Ecto neural progenitor cell (in vitro differentiated cells): ENCODE results near the gene TREML4.
"Not testable (repeated sequence)": the region's sequence is repeated elsewhere in the genome, so short reads cannot be mapped to it uniquely, and the experiment has no call there.

ENCODE experiments used
- DNase-seq: peaks from one replicate; pipeline ENCODE4 v3.0.0-alpha.2; 2018; ENCODE audit warnings: low spot score

TREML4 gene

GRCh38 chr6:41228096-41228495, at the start of gene TREML4:
TREML4 (plus strand) TSS chr6:41228349; CDS start chr6:41228428, 79 bp downstream.
- peak; percentile 35 for DNase-seq

GRCh38 chr6:41179163-41179562, 49.0 kb upstream of the TREML4 start:
- DNase-seq: no peak

DNA sequence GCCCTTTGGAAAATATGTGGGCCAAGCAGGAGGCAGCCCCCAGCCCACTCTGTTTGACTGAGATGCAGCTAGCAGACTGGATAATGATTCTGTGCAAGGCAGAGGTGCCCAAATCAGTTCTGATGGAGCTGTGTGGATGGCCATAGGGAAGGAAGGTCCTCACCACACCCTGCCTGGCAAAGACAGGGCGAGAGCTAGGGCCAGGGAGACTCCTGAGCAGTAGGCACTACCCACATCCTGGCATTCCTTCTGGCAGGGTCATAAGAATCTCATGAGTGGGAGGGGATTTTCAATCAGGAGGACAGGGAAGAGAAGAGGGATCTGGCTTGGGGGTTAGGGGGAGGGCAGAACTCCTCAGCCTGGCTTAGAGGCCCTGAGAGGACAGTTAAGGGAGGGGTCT, 46.6 kb upstream of the TREML4 start:
- peak; percentile 27 for DNase-seq

DNA sequence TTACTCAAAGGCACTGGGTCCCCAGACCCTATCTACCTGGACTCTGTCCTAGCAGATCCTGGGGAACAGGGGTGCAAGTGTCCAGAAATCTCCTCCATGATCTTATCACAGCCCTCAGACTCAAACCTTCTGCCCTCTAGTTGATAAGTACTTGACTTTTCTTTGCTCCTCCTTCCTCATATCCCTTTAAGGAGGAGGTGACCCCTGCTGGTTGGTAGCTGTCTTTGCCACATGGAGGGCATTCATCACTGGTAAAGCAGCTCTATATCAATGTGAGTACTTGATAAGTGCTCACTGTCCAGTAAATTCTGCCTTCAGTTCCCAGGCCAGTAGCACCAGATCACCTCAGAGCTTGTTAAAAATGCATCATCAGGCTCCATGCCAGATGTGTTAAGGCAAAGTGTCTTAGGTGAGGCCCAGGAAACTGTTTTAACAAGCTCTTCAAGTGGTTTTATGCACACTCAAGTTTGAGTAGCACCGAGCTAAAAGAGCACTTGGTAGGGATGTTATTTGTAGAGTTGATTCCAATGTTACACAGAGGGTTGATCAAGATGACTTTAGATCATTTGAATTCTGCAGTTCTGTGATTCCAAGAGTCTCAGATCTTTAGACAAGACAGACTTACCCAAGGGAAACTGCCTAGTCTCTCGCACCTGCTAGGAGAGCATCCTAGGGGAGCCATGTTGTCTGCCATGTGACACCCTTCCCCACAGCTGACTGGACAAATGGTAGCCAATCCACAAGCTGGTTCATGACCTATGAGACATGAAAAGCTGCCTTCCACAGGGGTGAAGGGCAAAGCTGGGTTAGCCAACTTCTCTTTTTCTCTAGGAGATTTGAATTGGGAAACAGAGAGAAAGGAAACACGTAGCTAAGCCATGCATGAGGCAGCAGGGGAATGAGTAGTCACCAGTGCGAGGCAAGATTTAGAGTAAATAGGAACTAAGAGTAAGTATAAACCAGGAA, 45.8 kb upstream of the TREML4 start:
- no peak for DNase-seq

DNA sequence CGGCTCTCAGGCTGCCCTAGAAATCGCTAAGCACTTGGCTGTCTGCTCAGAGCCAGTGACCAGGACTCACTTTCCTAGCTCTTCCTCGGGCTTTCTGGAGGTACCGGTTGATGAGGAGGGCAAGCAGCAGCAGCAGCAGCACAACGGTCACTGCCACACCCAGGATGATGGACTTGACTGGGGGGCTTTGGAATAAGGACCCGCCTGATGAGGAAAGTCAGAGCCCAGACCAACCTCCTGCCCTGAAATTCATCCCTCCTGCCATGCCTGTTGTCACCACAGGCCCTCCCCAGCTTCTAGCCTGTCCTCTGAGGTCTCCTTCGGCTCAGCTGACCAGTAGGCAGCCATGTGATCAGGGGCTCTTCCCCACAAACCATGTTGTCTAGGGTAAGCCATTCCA, 43.4 kb upstream of the TREML4 start:
- DNase-seq: no peak

DNA sequence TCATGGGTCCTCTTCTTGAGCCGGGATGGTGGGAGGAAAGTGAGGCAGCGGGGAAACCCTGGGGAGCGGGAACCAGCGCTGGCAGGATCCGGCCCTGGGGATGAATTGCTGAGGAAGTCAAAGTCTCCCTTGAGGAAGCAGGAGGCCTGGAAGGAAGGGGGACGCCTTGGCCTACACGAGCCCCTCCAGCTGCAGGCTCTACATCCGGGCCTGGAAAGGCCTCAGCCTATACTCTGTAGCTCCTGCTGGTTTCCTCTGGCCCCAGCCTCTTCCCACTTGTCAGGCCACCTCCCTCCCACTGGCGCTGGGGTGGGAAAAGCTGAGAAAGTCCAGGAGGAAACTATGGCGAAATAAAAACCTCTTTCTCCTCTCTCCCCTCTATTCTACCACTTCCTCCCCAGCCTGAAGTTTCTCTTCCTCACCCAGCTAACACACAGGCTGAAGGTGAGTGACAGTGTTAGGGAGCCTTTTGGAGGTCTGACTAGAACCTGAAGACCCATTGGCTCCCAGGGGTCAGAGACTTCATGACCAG, 42.1 kb upstream of the TREML4 start:
- no peak for DNase-seq

DNA sequence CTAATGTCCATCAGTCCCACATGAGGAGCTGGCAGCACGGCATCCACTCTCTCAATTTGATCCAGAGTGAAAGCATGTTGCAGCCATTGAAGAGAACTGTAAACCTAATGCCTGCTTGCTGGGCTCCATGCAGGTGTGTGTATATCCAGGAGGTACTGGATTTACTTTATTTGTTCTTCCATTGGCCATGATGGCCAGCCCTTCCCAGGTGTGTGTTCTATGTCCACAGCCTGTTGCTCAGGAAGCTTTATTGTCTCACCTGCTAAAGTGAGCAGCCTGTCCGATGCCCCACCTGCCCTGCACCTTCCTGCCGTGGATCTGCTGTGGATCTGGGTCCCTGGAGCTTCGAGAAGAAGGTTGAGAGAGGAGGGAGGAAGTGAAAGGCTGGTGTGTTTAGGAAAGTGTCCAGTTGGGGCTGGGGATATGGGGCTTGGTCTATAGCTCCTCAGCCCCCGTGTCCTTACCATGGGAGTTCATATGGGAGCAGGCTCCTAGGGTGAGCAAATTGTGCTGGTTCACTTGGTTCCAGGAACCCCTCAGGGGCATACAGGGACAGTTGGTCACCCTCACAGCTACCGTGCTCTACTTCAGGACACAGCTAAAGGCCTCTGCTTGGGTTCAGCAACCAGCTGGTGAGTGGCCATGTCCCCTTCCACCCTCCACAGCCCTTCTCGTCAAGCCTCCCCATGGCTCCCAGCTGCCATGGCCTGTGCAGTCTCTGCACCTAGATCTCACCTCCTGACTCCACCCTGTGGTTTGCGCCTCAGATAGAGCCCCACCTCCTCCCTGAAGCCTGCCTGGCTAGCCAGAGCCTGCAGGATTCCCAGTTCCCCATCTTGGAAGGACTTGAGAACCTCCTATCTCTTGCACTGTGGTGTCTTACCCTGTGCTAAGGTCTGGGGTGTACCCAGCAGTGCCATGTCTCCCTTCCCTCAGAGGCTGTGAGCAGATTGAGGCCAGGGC, 39.9 kb upstream of the TREML4 start:
- DNase-seq: no peak

DNA sequence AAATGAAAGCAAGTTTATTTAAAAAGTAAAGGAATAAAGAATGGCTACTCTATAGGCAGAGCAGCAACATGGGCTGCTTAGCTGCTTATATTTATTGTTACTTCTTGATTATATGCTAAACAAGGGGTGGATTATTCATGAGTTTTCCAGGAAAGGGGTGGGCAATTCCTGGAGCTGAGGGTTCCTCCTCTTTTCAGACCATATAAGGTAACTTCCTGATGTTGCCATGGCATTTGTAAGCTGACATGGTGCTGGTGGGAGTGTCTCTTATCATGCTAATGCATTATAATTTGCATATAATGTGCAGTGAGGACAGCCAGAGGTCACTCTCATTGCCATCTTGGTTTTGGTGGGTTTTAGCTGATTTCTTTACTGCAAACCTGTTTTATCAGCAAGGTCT, 39.1 kb upstream of the TREML4 start:
- not testable (repeated sequence) for DNase-seq

GRCh38 chr6:41189967-41190366, 38.2 kb upstream of the TREML4 start:
- DNase-seq: no peak

GRCh38 chr6:41190791-41191190, 37.4 kb upstream of the TREML4 start:
- no peak for DNase-seq

- DNase-seq: peak; percentile 70
These were observed 36.6 kb upstream of the TREML4 start for GRCh38 chr6:41191569-41191968.

DNA sequence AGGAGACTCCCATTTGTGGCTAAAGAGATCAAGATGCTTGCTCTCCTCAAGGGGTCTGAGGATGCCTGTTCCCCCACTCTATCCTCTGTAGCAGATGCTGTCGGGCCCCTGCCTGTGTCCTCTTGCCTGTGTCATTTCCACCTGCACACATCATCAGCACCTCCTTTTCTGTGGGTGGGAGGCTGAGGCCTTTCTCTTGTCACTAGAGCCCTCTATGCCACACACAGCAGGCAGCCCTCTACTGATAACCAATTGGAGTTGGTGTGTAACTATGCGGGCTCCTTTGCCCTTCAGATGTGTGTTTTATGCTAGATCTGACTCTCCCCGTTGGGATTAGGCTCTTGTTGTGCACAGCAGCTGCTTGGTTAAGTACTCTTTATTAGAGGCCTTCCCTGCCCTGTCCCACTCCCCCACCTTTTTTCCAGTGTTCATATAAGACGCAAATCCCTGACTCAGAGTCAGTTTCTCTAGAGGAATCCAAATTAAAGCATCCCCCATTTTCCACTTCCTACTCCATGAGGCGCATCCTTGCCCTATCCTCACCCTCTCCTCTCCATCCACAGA, 34.9 kb upstream of the TREML4 start:
- DNase-seq: no peak

- no peak for DNase-seq
These were observed 34.3 kb upstream of the TREML4 start for GRCh38 chr6:41193884-41194283.

DNA sequence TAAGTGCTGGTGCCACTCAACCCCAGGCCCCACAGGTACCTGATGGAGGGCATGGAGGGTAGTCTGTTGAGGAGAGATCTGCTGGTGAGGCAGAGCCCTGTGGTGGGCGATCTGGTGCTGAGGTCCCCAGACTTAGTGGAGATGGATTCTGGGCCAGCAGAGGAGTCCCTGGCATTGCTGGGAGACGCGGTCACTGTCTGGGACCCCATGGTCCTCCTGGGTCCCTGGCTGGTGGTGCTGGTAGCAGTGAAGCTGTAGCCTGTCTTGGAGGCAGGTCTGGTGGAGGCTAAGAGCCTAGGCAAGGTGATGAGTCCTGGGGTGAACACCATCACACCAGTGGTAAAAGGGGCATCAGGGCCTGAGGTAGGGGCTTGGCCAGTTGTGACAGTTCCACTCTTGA, 33.8 kb upstream of the TREML4 start:
- DNase-seq: no peak

DNA sequence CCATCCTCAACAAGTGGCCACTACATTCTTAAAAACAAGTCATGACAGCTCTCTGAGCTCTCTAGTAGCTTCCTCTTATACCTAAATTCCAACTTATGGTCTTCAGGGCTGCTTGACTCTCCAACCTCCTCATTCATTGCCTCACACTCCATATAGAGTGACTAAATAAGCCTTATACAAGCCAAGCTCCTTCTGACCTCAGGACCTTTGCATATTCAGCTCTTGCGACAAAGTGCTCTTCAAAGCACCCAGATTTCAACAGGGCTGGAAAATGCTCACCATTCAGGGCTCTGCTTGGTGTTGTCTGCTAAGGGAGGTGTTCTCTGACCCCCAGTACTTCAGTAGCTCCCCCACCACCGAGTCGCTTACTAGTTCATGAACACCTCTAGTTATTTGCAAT, 30.9 kb upstream of the TREML4 start:
- DNase-seq: no peak

- peak; percentile 32 for DNase-seq
These were observed 28.4 kb upstream of the TREML4 start for GRCh38 chr6:41199552-41200246.

- peak; percentile 37 for DNase-seq
These were observed 27.8 kb upstream of the TREML4 start for GRCh38 chr6:41200296-41200900.

GRCh38 chr6:41200901-41201763, 27.0 kb upstream of the TREML4 start, which contains the start of gene TREML2:
TREML2 (minus strand) TSS chr6:41201149; CDS start chr6:41201008, 141 bp downstream.
- peak; percentile 38 for DNase-seq

DNA sequence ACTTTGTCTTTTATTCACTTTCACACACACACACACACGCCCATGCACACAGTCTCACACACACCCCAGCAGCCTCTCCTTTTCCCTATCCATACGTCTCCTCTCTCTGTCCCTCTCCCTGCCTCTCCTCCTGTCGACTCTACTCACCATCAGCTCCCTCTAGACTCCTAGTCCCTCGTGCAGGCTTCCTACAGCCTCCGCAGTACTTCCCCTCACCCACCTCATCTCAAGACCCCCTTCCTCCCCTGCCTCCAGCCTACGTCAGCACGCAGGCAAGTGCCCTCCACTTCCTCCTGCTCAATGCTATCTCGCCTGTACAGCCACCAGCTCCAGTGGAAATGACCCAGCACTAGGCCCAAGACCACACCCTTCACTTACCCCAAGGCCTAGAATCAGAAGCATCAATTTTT, 26.4 kb upstream of the TREML4 start:
- peak; percentile 26 for DNase-seq

DNA sequence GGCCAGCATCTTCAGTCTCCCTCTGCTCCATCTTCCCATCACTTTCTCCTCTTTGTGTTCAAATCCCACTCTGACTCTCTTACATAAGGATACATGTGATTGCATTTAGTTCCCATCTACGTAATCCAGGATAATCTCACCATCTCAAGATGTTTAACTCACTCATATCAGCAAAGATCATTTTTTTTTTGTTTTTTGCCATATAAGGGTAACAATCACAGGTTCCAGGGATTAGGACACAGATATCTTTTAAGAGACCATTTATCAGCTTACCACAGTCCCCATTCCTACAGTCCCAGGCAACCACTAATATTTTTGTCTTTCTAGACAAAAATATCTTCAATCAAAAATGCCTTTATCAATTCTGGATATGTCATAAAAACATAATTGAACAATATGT, 24.0 kb upstream of the TREML4 start:
- no peak for DNase-seq
